H1 (cell line): ENCODE results near the gene RTKN. TPM values are rescaled to one million over a fixed set of nuclear protein-coding genes. Genes with fewer than 3 reads are reported as not detected.

Source experiments
- CTCF ChIP-seq, 3 experiments: IDR thresholded peaks; 1 replicate in 2 of 3; 2 replicates in 1 of 3; pipeline versions ENCODE4 v1.5.1 to v1.6.1; 2011; ENCODE audit warnings: low read length in 3 of 3, mild to moderate bottlenecking in 3 of 3, inconsistent platforms in 2 of 3, low read depth in 1 of 3, moderate library complexity in 1 of 3; ENCODE audit not compliant: insufficient read depth in 1 of 3; ENCODE audit errors: control extremely low read depth in 1 of 3
- RNF2 ChIP-seq: fragments of 200-900, 300-1000 bp; sonication (generic); IDR thresholded peaks from 2 replicates; pipeline ENCODE4 v1.7.1; 2016; ENCODE audit warnings: borderline replicate concordance, low read depth, mild to moderate bottlenecking, antibody characterized with exemption, low read length; ENCODE audit not compliant: poor library complexity, severe bottlenecking; ENCODE audit errors: missing control alignments
- SAP30 ChIP-seq: fragments of 300-600 bp; sonication (generic); IDR thresholded peaks from 2 replicates; pipeline ENCODE4 v1.7.1; 2012; ENCODE audit warnings: low read length, moderate library complexity, mild to moderate bottlenecking, inconsistent platforms; ENCODE audit not compliant: insufficient read depth, insufficient replicate concordance
- SIN3A ChIP-seq, 2 experiments: IDR thresholded peaks in 1 of 2; conservative IDR thresholded peaks in 1 of 2; 2 replicates each; pipeline ENCODE4 v1.6.1; 2011 to 2012; ENCODE audit warnings: low read length in 2 of 2, improper control_type of control experiment in 1 of 2, low read depth in 1 of 2, mild to moderate bottlenecking in 1 of 2
- SP2 ChIP-seq: IDR thresholded peaks from 2 replicates; pipeline ENCODE4 v1.6.1; 2012; ENCODE audit warnings: mild to moderate bottlenecking, low read length, inconsistent platforms
- SRF ChIP-seq: IDR thresholded peaks from 2 replicates; pipeline ENCODE4 v1.6.1; 2011; ENCODE audit warnings: mild to moderate bottlenecking, low read depth, low read length, moderate library complexity
- TEAD4 ChIP-seq: IDR thresholded peaks from 2 replicates; pipeline ENCODE4 v1.6.1; 2012; ENCODE audit warnings: low read depth, low read length, inconsistent platforms, mixed read lengths
- YY1 ChIP-seq: IDR thresholded peaks from 2 replicates; pipeline ENCODE4 v1.6.1; 2011; ENCODE audit warnings: low read depth, mild to moderate bottlenecking, low read length
- polyA plus RNA-seq, 7 experiments: library from polyadenylated mRNA; depleted of rRNA in 3 of 7; stranded (reverse) in 5 of 7; unstranded in 2 of 7; fragments of >200 nt in 5 of 7; fragments of 200-250 nt in 2 of 7; gene quantifications; 1 replicate in 5 of 7; 2 replicates in 1 of 7; 4 replicates in 1 of 7; pipeline versions ENCODE4 v1.2.1 to v1.2.3, GENCODE V29; 2011 to 2013; ENCODE audit warnings: missing spikeins in 2 of 7, mixed read lengths in 2 of 7
- total RNA-seq: library from RNA; stranded (reverse); fragmentation: NEBNext Ultra II Directional; extraction: Animal tissue kit (Norgen Biotek cat#: 25700); gene quantifications from 2 replicates; pipeline ENCODE4 v1.2.1, GENCODE V29; 2021

Gene RTKN
- total and polyA plus RNA-seq, 2 of the 8 experiments (the other 6 are each of a cell fraction or from before 2014, with no cell fraction given) = 40.2 to 54.1 TPM

- TF ChIP-seq CTCF (IDR thresholded peaks at IDR 0.05; ENCODE audit: control extremely low read depth in 1 of 3, insufficient read depth in 1 of 3, low read depth in 1 of 3, low read length in 3 of 3) (no peak), TEAD4 (0 out of 2 replicates have a peak, but pooled peaks have one; percentile 4), SAP30 (no peak), SIN3A (conservative IDR thresholded peaks at IDR 0.05 in 1 of 2, IDR thresholded peaks at IDR 0.05 in 1 of 2; ENCODE audit: low read depth in 1 of 2, low read length in 2 of 2) (peak in 1 of 2 experiments; percentile 94; a peak in 2 of 4 replicates), SP2 (no peak), RNF2 (no peak), YY1 (0 out of 2 replicates have a peak, but pooled peaks have one; percentile 69), SRF (no peak)
Measured at GRCh38 chr2:74421221-74421870, 20.4 kb downstream of the RTKN start, which contains the start of the genes C2orf81 and WDR54 (continued).
